K562 (cell line): ENCODE results near the gene SKOR1. TPM values are rescaled to one million over a fixed set of nuclear protein-coding genes. Genes with fewer than 3 reads are reported as not detected.

Experiments
- ATAC-seq: fragments of 200-7000 bp; cut with Tn5 transposase; 3 replicates; pipeline ENCODE4 v1.9.1; 2020; ENCODE audit warnings: moderate library complexity
- BruUV-seq: library from RNA; stranded (reverse); fragments of 400-500 nt; replicated peaks from 2 replicates; lab custom pipeline; 2021; lab: Mats Ljungman, UMichigan
- CTCF ChIA-PET: fragments of 300-600 bp; formaldehyde crosslinking; extraction: SDS; loops from one replicate; lab custom pipeline; 2021; ENCODE audit warnings: low intra/inter-chr PET ratio; lab: Yijun Ruan, JAX
- POLR2A ChIA-PET: fragments of 300-600, 350-650 bp; sonication (Branson Sonifier 250); formaldehyde crosslinking; extraction: SDS; loops from one replicate; lab custom pipeline; 2021; ENCODE audit warnings: antibody characterized with exemption, inconsistent platforms; lab: Yijun Ruan, JAX
- DNase-seq, 4 experiments: peaks; one replicate each; pipeline versions ENCODE4 v3.0.0 to v3.0.0-alpha.2; 2011 to 2018; ENCODE audit warnings: low spot score in 3 of 4, mixed read lengths in 3 of 4; ENCODE audit errors: extremely low read depth in 1 of 4
- FAIRE-seq: peaks from 2 replicates; lab custom pipeline; 2011; peaks lifted over from hg19 to GRCh38; lab: Jason Lieb, UNC
- H2AFZ ChIP-seq: 2 replicates; pipeline ENCODE4 v1.6.0; 2011; ENCODE audit warnings: low read depth, low read length, control low read depth, inconsistent platforms
- H3K27ac ChIP-seq: fragments of 200-600 bp; 3 replicates; pipeline ENCODE4 v1.8.0; 2011; ENCODE audit warnings: low read depth, mild to moderate bottlenecking, control low read depth, inconsistent platforms, low read length, moderate library complexity, mixed read lengths; ENCODE audit errors: extremely low read depth
- H3K27me3 ChIP-seq, 2 experiments: fragments of 300-600 bp in 1 of 2; 2 replicates in 1 of 2; 3 replicates in 1 of 2; pipeline versions ENCODE4 v1.6.0 to v1.8.0; 2011; ENCODE audit warnings: inconsistent platforms in 2 of 2, low read length in 2 of 2, mild to moderate bottlenecking in 1 of 2, mixed read lengths in 1 of 2, moderate library complexity in 1 of 2; ENCODE audit not compliant: control insufficient read depth in 2 of 2, insufficient read depth in 2 of 2
- H3K36me3 ChIP-seq: fragments of 300-600 bp; 3 replicates; pipeline ENCODE4 v1.8.0; 2011; ENCODE audit warnings: mild to moderate bottlenecking, low read length, inconsistent platforms; ENCODE audit not compliant: control insufficient read depth, insufficient read depth
- H3K4me1 ChIP-seq, 2 experiments: fragments of 200-600 bp in 1 of 2; replicated peaks in 1 of 2; 2 replicates in 1 of 2; 3 replicates in 1 of 2; pipeline versions ENCODE4 v1.5.1 to v1.8.0; 2011; ENCODE audit warnings: inconsistent platforms in 2 of 2, low read length in 2 of 2, mild to moderate bottlenecking in 1 of 2, mixed read lengths in 1 of 2, moderate library complexity in 1 of 2; ENCODE audit not compliant: control insufficient read depth in 2 of 2, insufficient read depth in 2 of 2
- H3K4me2 ChIP-seq: 2 replicates; pipeline ENCODE4 v1.6.1; 2011; ENCODE audit warnings: low read length, control low read depth, inconsistent platforms, mixed read lengths; ENCODE audit not compliant: insufficient read depth
- H3K4me3 ChIP-seq: fragments of 200-600 bp; sonication (generic), shearing (Covaris generic); 2 replicates; pipeline ENCODE4 v1.5.1; 2016; ENCODE audit warnings: control low read depth, inconsistent platforms
- H3K79me2 ChIP-seq: fragments of 200-600 bp; 3 replicates; pipeline ENCODE4 v1.8.0; 2011; ENCODE audit warnings: low read length, inconsistent platforms; ENCODE audit not compliant: control insufficient read depth, insufficient read depth
- H3K9ac ChIP-seq, 2 experiments: 2 replicates each; pipeline versions ENCODE4 v1.6.0 to v1.6.1; 2011; ENCODE audit warnings: low read depth in 2 of 2, low read length in 2 of 2, control low read depth in 1 of 2, inconsistent platforms in 1 of 2, mild to moderate bottlenecking in 1 of 2, mixed read lengths in 1 of 2; ENCODE audit not compliant: insufficient read depth in 1 of 2
- H3K9me1 ChIP-seq: one replicate; pipeline ENCODE4 v1.6.0; 2011; ENCODE audit warnings: inconsistent platforms, mild to moderate bottlenecking, low read length, moderate library complexity; ENCODE audit not compliant: control insufficient read depth, insufficient read depth
- H3K9me3 ChIP-seq: replicated peaks from 2 replicates; pipeline ENCODE4 v1.5.1; 2011; ENCODE audit warnings: low read depth, low read length, inconsistent platforms; ENCODE audit not compliant: control insufficient read depth, insufficient read depth
- H4K20me1 ChIP-seq: replicated peaks from 2 replicates; pipeline ENCODE4 v1.6.1; 2011; ENCODE audit warnings: low read length, inconsistent platforms, mixed read lengths; ENCODE audit not compliant: control insufficient read depth, insufficient read depth
- BCOR ChIP-seq: fragments of 450-650 bp; IDR thresholded peaks from 2 replicates; pipeline ENCODE4 v1.6.1; 2016
- CBX8 ChIP-seq: fragments of 200-600 bp; sonication (generic); IDR thresholded peaks from 2 replicates; pipeline ENCODE4 v1.6.1; 2012; ENCODE audit warnings: borderline replicate concordance, mixed run types, low read depth, mild to moderate bottlenecking, moderate library complexity, mixed read lengths, low read length, control low read depth, inconsistent platforms; ENCODE audit not compliant: poor library complexity, severe bottlenecking; ENCODE audit errors: extremely low read depth
- ESRRB ChIP-seq: fragments of 250-450 bp; sonication (Bioruptor Pico); IDR thresholded peaks from 2 replicates; pipeline ENCODE4 v1.5.0; 2020; ENCODE audit warnings: mild to moderate bottlenecking, moderate library complexity, borderline replicate concordance
- NCOA4 ChIP-seq: fragments of 450-650 bp; IDR thresholded peaks from 2 replicates; pipeline ENCODE4 v1.6.1; 2018; ENCODE audit warnings: mild to moderate bottlenecking; ENCODE audit not compliant: partially characterized antibody
- NCOA6 ChIP-seq: fragments of 450-650 bp; IDR thresholded peaks from 2 replicates; pipeline ENCODE4 v1.6.1; 2017; ENCODE audit warnings: mild to moderate bottlenecking
- RBFOX2 ChIP-seq: fragments of 200-400 bp; formaldehyde crosslinking; IDR thresholded peaks from 2 replicates; pipeline ENCODE4 v1.6.1; 2017; ENCODE audit warnings: low read depth, mild to moderate bottlenecking, low read length, moderate library complexity
- RBM25 ChIP-seq: fragments of 200-400 bp; formaldehyde crosslinking; IDR thresholded peaks from 2 replicates; pipeline ENCODE4 v1.6.1; 2018; ENCODE audit warnings: low read length, low read depth, moderate library complexity; ENCODE audit not compliant: severe bottlenecking
- THRA ChIP-seq: fragments of 450-650 bp; IDR thresholded peaks from 2 replicates; pipeline ENCODE4 v1.6.1; 2017; ENCODE audit warnings: mild to moderate bottlenecking, moderate library complexity
- ZNF23 ChIP-seq: fragments of 250-450 bp; sonication (Bioruptor Pico); IDR thresholded peaks from 2 replicates; pipeline ENCODE4 v1.4.0; 2020; ENCODE audit warnings: mild to moderate bottlenecking
- ZNF24 ChIP-seq: fragments of 450-650 bp; IDR thresholded peaks from 2 replicates; pipeline ENCODE4 v1.6.1; 2016
- WGBS: fragments of 100-300 bp; shearing (Covaris generic); methylation state at CpG from one replicate; pipeline ENCODE4 v1.1.6; 2016; ENCODE audit warnings: low coverage, mixed read lengths; ENCODE audit not compliant: insufficient coverage; ENCODE audit errors: missing lambda C conversion rate; 5-methylcytosine and 5-hydroxymethylcytosine counted together
- in situ Hi-C: fragments of 300-500 bp; cut with MboI; formaldehyde crosslinking; loops from 4 replicates; pipeline ENCODE4 v1.15.0; 2018; ENCODE audit warnings: inconsistent platforms, mixed read lengths
- intact Hi-C: fragments of 100-400 bp; cut with micrococcal nuclease; formaldehyde crosslinking; loops from 2 replicates; pipeline ENCODE4 v1.14.2; 2022
- polyA plus RNA-seq, 8 experiments: library from polyadenylated mRNA; depleted of rRNA in 4 of 8; stranded (reverse) in 5 of 8; unstranded in 3 of 8; fragments of >200 nt; fragmentation: Nextera tagmentation in 2 of 8; fragmentation: Illumina TruSeq in 1 of 8; extraction: Ambion mirVana in 2 of 8; extraction: Trizol in 1 of 8; gene quantifications; 2 replicates each; pipeline versions ENCODE4 v1.2.1 to v1.2.3, GENCODE V29; 2011 to 2014; ENCODE audit warnings: inconsistent platforms in 1 of 8, missing spikeins in 1 of 8
- total RNA-seq, 7 experiments: library from RNA; depleted of rRNA in 6 of 7; stranded (reverse); fragments of >200 nt in 6 of 7; fragmentation: Illumina TruSeq in 2 of 7; extraction: Trizol in 2 of 7; gene quantifications; 2 replicates each; pipeline versions ENCODE4 v1.2.1 to v1.2.3, GENCODE V29; 2011 to 2021; ENCODE audit warnings: low replicate concordance in 1 of 7
- TF ChIP-seq, protein P1 (sequence below): IDR thresholded peaks from 2 replicates; pipeline ENCODE4 v1.6.1; 2012; ENCODE audit warnings: low read depth, low read length, improper control_type of control experiment, borderline replicate concordance
- TF ChIP-seq, protein P2 (sequence below): fragments of 150-350 bp; IDR thresholded peaks from 2 replicates; pipeline ENCODE4 v1.6.1; 2014; ENCODE audit warnings: low read depth, mild to moderate bottlenecking, low read length, borderline replicate concordance

The SKOR1 gene
- total and polyA plus RNA-seq, 9 of the 15 experiments (the other 6 are each of a cell fraction or from before 2014, with no cell fraction given), result 0.04 to 0.41 (median 0.09) TPM; not detected in 3

- ATAC-seq, result no peak
- TF ChIP-seq CBX8, result no peak
- no peak for TF ChIP-seq NCOA4
- no peak for TF ChIP-seq RBFOX2
- no peak for TF ChIP-seq ZNF23
- no peak for TF ChIP-seq ESRRB (CRISPR knock-in tag)
- no peak for TF ChIP-seq ZNF24
- TF ChIP-seq THRA, result no peak
- TF ChIP-seq, protein P1, sequence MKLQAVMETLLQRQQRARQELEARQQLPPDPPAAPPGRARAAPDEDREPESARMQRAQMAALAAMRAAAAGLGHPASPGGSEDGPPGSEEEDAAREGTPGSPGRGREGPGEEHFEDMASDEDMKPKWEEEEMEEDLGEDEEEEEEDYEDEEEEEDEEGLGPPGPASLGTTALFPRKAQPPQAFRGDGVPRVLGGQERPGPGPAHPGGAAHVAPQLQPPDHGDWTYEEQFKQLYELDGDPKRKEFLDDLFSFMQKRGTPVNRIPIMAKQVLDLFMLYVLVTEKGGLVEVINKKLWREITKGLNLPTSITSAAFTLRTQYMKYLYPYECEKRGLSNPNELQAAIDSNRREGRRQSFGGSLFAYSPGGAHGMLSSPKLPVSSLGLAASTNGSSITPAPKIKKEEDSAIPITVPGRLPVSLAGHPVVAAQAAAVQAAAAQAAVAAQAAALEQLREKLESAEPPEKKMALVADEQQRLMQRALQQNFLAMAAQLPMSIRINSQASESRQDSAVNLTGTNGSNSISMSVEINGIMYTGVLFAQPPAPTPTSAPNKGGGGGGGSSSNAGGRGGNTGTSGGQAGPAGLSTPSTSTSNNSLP, result no peak
- peak; percentile 87 for TF ChIP-seq RBM25
- TF ChIP-seq NCOA6, result no peak
- TF ChIP-seq, protein P2, sequence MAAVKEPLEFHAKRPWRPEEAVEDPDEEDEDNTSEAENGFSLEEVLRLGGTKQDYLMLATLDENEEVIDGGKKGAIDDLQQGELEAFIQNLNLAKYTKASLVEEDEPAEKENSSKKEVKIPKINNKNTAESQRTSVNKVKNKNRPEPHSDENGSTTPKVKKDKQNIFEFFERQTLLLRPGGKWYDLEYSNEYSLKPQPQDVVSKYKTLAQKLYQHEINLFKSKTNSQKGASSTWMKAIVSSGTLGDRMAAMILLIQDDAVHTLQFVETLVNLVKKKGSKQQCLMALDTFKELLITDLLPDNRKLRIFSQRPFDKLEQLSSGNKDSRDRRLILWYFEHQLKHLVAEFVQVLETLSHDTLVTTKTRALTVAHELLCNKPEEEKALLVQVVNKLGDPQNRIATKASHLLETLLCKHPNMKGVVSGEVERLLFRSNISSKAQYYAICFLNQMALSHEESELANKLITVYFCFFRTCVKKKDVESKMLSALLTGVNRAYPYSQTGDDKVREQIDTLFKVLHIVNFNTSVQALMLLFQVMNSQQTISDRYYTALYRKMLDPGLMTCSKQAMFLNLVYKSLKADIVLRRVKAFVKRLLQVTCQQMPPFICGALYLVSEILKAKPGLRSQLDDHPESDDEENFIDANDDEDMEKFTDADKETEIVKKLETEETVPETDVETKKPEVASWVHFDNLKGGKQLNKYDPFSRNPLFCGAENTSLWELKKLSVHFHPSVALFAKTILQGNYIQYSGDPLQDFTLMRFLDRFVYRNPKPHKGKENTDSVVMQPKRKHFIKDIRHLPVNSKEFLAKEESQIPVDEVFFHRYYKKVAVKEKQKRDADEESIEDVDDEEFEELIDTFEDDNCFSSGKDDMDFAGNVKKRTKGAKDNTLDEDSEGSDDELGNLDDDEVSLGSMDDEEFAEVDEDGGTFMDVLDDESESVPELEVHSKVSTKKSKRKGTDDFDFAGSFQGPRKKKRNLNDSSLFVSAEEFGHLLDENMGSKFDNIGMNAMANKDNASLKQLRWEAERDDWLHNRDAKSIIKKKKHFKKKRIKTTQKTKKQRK, result no peak
- peak; percentile 48; the same call in 1 of the 2 replicates for TF ChIP-seq BCOR
Observed at GRCh38 chr15:67815036-67815592, 10.2 kb upstream of the SKOR1 start.

More at GRCh38 chr15:67815036-67815592, 10.2 kb upstream of the SKOR1 start:
- in situ Hi-C loops (no loop called here), intact Hi-C loops (no loop called here)
- Histone ChIP-seq H3K4me3 (no peak overlapping the region), H3K4me2 (no peak overlapping the region), H3K36me3 (no peaks in the 10 kb centered on the region), H3K79me2 (no peaks in the 10 kb centered on the region), H3K9me1 (no peaks in the 10 kb centered on the region), H3K9me3 (no peaks in the 10 kb centered on the region; the same call in 1 of the 2 replicates), H4K20me1 (0 out of 2 replicates have a peak, but pooled peaks cover 6% of the 10 kb centered on the region), H3K27me3 (peaks cover 6 to 42% of the 10 kb centered on the region in 2 experiments; a peak in 3 of 5 replicates), H2AFZ (no peak overlapping the region), H3K4me1 (peaks cover 0 to 9% of the 10 kb centered on the region in 2 experiments; a peak in 2 of 5 replicates), H3K9ac (no peak overlapping the region), H3K27ac (no peak overlapping the region)
- POLR2A ChIA-PET, result interaction anchor here (0.7 kb wide), 1 partner anchor 323 kb away, joined by 3 read pairs; no protein-coding TSS in a partner anchor
- CTCF ChIA-PET, result no interaction called here
- WGBS, result 9% methylated on average over 5 of the region's 5 CpGs
- DNase-seq (no peak), FAIRE-seq (no peak)
- no TSS peak for BruUV-seq
